Loucy (cell line): ENCODE results near the gene NECTIN4.
A peak's percentile ranks its signal among the peaks of the same experiment; 100 is the strongest.

Experiments
- H2AFZ ChIP-seq: fragments of 200-600 bp; sonication (generic); 2 replicates; pipeline ENCODE4 v1.6.0; 2016; ENCODE audit warnings: antibody characterized with exemption, mild to moderate bottlenecking, low read length, moderate library complexity
- H3F3A ChIP-seq: fragments of 200-600 bp; 2 replicates; pipeline ENCODE4 v1.6.0; 2016; ENCODE audit warnings: antibody characterized with exemption, low read depth, mild to moderate bottlenecking
- H3K27me3 ChIP-seq: fragments of 200-600 bp; sonication (generic); 2 replicates; pipeline ENCODE4 v1.6.1; 2014; ENCODE audit warnings: low read length, mild to moderate bottlenecking; ENCODE audit not compliant: insufficient read depth, poor library complexity, severe bottlenecking
- H3K36me3 ChIP-seq: fragments of 200-600 bp; sonication (generic); 2 replicates; pipeline ENCODE4 v1.6.1; 2016; ENCODE audit warnings: low read length; ENCODE audit not compliant: insufficient read depth
- H3K4me1 ChIP-seq: fragments of 200-600 bp; sonication (generic); 2 replicates; pipeline ENCODE4 v1.5.1; 2014; ENCODE audit warnings: low read length, mild to moderate bottlenecking; ENCODE audit not compliant: insufficient read depth, poor library complexity, severe bottlenecking
- H3K4me2 ChIP-seq: fragments of 200-600 bp; sonication (generic); 2 replicates; pipeline ENCODE4 v1.6.0; 2014; ENCODE audit warnings: antibody characterized with exemption, low read length, low read depth, mild to moderate bottlenecking; ENCODE audit not compliant: poor library complexity, severe bottlenecking
- H3K4me3 ChIP-seq: fragments of 200-600 bp; sonication (generic); 2 replicates; pipeline ENCODE4 v1.5.1; 2014; ENCODE audit warnings: low read length, mild to moderate bottlenecking, mixed read lengths; ENCODE audit not compliant: poor library complexity, severe bottlenecking
- H3K79me2 ChIP-seq: fragments of 200-600 bp; sonication (generic); 2 replicates; pipeline ENCODE4 v1.6.1; 2014; ENCODE audit warnings: low read length; ENCODE audit not compliant: insufficient read depth
- H3K9ac ChIP-seq: fragments of 200-600 bp; sonication (generic); 2 replicates; pipeline ENCODE4 v1.6.0; 2014; ENCODE audit warnings: mild to moderate bottlenecking, low read depth, low read length, moderate library complexity; ENCODE audit not compliant: poor library complexity, severe bottlenecking
- H3K9me2 ChIP-seq: fragments of 200-600 bp; sonication (generic); replicated peaks from 2 replicates; pipeline ENCODE4 v1.6.1; 2016; ENCODE audit warnings: low read depth, low read length, mixed read lengths
- H3K9me3 ChIP-seq: fragments of 200-600 bp; sonication (generic); 2 replicates; pipeline ENCODE4 v1.6.1; 2014; ENCODE audit warnings: mild to moderate bottlenecking, antibody characterized with exemption, low read length, low read depth; ENCODE audit not compliant: insufficient read depth
- H4K20me1 ChIP-seq: fragments of 200-600 bp; sonication (generic); 2 replicates; pipeline ENCODE4 v1.6.0; 2014; ENCODE audit warnings: antibody characterized with exemption, low read length, mild to moderate bottlenecking; ENCODE audit not compliant: insufficient read depth, poor library complexity, severe bottlenecking
- EZH2phosphoT487 ChIP-seq: fragments of 200-600 bp; IDR thresholded peaks from 2 replicates; pipeline ENCODE4 v1.6.1; 2018; ENCODE audit warnings: antibody characterized with exemption, mild to moderate bottlenecking, moderate library complexity, borderline replicate concordance
- TF ChIP-seq, protein P1 (sequence below): fragments of 200-600 bp; sonication (generic); conservative IDR thresholded peaks from 2 replicates; pipeline ENCODE4 v1.5.1; 2014; ENCODE audit warnings: mild to moderate bottlenecking, antibody characterized with exemption, low read length

Gene NECTIN4

DNA sequence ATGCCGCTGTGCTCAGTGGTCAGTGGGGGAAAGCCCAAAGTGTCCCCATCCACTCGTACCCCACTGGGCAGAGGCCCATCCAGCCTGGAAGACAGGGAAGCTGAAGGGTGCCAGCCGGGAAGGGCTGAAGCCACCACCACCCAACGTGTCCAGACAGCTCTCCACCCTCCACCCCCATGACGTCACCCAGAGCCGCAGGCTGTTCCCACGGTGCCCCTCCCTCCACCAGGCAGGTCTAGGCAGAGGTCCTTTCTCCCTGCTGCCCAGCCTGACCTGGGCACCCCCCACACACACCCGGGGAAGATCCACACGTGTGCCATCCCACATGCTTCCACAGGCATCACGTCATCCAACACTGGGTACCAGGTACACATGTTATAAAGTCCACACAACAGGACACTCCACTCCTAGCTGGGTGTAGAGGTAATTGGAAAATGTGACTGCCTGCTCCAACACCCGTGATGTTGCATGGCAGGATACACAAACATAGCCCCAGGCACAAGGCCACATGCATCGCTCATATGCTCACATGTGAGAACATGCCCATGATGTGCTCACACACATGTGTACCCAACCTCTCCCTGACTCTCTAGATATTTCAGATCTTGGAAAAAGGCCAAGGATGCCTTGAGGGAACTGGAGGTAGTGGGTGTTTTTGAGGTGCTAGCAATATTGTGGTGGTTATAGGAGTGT, 14.5 kb downstream of the NECTIN4 start:
- Histone ChIP-seq H3K4me1 (peaks cover 34% of the 10 kb centered on the region), H3K9ac (peak overlapping the region; percentile 36), H3K4me2 (no peak overlapping the region), H3F3A (no peaks in the 10 kb centered on the region), H2AFZ (no peak overlapping the region), H3K79me2 (no peaks in the 10 kb centered on the region), H4K20me1 (no peaks in the 10 kb centered on the region), H3K36me3 (no peaks in the 10 kb centered on the region), H3K4me3 (no peak overlapping the region), H3K9me3 (no peaks in the 10 kb centered on the region), H3K9me2 (no peaks in the 10 kb centered on the region), H3K27me3 (no peaks in the 10 kb centered on the region)
- no peak for TF ChIP-seq EZH2phosphoT487
- TF ChIP-seq, protein P1, sequence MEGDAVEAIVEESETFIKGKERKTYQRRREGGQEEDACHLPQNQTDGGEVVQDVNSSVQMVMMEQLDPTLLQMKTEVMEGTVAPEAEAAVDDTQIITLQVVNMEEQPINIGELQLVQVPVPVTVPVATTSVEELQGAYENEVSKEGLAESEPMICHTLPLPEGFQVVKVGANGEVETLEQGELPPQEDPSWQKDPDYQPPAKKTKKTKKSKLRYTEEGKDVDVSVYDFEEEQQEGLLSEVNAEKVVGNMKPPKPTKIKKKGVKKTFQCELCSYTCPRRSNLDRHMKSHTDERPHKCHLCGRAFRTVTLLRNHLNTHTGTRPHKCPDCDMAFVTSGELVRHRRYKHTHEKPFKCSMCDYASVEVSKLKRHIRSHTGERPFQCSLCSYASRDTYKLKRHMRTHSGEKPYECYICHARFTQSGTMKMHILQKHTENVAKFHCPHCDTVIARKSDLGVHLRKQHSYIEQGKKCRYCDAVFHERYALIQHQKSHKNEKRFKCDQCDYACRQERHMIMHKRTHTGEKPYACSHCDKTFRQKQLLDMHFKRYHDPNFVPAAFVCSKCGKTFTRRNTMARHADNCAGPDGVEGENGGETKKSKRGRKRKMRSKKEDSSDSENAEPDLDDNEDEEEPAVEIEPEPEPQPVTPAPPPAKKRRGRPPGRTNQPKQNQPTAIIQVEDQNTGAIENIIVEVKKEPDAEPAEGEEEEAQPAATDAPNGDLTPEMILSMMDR = no peak

DNA sequence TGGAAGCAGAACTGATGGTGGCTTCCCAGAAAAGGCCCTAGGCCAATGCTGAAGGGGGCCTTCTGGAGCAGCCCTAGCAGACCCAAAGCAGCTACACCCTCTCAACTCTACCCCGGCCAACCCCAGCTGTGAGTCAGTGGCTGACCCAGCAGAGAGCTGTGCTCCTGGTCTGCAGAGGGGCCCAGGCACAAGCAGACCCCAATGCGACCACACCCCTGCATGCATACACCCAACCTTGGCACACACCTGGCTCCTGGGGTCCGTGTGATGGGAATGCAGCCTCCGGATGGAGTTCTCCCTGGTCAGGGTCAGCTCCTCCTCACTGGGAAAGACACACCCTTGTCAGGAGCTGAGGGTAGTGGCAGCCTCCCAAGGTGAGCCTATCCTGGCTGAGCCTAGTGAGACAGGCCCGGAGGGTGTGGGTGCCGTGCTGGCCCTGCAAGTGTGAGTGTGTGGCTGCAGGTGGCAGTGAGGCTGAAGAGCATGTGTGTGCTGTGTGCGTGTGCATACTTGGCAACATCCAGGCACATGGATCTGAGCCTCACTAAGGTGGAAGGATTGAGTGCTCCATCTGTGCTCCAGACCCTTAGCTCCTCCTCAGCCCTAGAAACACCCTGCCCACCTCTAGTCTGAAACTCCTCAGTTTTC, 15.8 kb downstream of the NECTIN4 start:
- H3K79me2 ChIP-seq = peaks cover 9% of the 10 kb centered on the region
- no peak overlapping the region for H3K4me3 ChIP-seq
- H4K20me1 ChIP-seq = no peaks in the 10 kb centered on the region
- H3K36me3 ChIP-seq = no peaks in the 10 kb centered on the region
- no peaks in the 10 kb centered on the region for H3K27me3 ChIP-seq
- no peak overlapping the region for H3K4me2 ChIP-seq
- TF ChIP-seq, protein P1 = peak; percentile 40; the same call in 1 of the 2 replicates
- TF ChIP-seq EZH2phosphoT487 = no peak
- peaks cover 38% of the 10 kb centered on the region for H3K4me1 ChIP-seq
- H3K9me2 ChIP-seq = no peaks in the 10 kb centered on the region
- 0 out of 2 replicates have a peak, but pooled peaks cover 3% of the 10 kb centered on the region for H3F3A ChIP-seq
- peak overlapping the region; percentile 36 for H3K9ac ChIP-seq
- H2AFZ ChIP-seq = peak overlapping the region; percentile 32; the same call in 1 of the 2 replicates
- no peaks in the 10 kb centered on the region for H3K9me3 ChIP-seq

DNA sequence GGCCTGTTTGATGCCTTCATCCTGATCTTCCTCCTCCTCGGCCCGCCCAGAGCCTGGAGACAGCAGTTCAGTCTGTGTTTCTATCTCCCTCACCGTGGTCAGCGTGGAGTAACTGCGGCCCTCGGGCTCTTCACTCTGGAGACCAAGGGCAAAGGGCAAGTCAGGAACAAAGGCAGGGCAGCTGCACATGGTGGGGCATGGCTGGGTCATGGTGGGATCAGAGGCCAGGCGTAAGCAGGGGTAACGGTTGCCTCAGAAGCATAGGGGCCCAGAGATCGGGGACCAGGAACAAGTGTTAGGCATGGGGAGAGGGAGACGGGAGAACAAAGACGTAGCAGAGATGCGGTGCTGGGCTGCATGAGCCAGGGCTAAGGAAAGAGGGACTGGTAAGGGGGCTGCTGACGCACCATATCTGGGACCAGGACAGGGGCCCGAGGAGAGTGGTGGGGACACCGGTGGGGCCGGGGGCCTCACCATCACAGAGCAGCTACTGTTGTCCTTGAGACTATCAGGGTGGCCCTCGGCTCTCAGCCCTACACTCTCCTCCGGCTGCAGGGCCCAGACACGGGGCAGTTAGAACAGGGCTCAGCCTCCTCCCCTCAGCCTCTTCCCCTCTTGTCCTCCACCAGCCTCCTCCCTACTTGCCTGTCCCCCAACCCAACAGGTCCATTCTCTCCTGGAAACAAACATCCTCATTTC, 16.5 kb downstream of the NECTIN4 start:
- H3F3A ChIP-seq = 0 out of 2 replicates have a peak, but pooled peaks cover 3% of the 10 kb centered on the region
- no peak overlapping the region for H2AFZ ChIP-seq
- peaks cover 3% of the 10 kb centered on the region for H4K20me1 ChIP-seq
- peaks cover 40% of the 10 kb centered on the region for H3K4me1 ChIP-seq
- TF ChIP-seq, protein P1 = no peak
- no peak for TF ChIP-seq EZH2phosphoT487
- peaks cover 16% of the 10 kb centered on the region for H3K79me2 ChIP-seq
- no peak overlapping the region for H3K4me2 ChIP-seq
- no peak overlapping the region for H3K4me3 ChIP-seq
- H3K27me3 ChIP-seq = no peaks in the 10 kb centered on the region
- no peaks in the 10 kb centered on the region for H3K9me2 ChIP-seq
- no peak overlapping the region for H3K9ac ChIP-seq
- no peaks in the 10 kb centered on the region for H3K9me3 ChIP-seq
- no peaks in the 10 kb centered on the region for H3K36me3 ChIP-seq
